ENCODE results near the gene S100A9.

DNA sequence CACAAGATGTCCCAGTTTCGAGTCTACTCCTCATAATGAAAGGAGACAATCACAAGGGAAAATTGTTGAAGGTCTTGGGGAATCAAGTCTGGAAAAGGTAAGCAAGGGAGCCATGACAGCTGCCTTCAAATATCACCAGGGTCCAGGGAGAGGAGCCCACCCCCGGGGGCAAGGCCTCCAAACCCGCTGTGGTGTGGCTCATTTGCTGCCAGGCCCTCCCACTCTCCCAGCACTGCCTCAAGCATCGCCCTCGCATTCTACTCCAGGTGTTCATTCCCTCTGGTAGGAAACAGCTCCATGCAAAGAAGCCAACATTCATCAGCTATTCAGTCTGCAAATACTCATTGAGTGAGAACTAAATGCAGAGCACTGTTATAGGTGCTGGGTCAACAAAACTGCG, 8.6 kb downstream of the S100A9 start:
- TF ChIP-seq, protein P1, sequence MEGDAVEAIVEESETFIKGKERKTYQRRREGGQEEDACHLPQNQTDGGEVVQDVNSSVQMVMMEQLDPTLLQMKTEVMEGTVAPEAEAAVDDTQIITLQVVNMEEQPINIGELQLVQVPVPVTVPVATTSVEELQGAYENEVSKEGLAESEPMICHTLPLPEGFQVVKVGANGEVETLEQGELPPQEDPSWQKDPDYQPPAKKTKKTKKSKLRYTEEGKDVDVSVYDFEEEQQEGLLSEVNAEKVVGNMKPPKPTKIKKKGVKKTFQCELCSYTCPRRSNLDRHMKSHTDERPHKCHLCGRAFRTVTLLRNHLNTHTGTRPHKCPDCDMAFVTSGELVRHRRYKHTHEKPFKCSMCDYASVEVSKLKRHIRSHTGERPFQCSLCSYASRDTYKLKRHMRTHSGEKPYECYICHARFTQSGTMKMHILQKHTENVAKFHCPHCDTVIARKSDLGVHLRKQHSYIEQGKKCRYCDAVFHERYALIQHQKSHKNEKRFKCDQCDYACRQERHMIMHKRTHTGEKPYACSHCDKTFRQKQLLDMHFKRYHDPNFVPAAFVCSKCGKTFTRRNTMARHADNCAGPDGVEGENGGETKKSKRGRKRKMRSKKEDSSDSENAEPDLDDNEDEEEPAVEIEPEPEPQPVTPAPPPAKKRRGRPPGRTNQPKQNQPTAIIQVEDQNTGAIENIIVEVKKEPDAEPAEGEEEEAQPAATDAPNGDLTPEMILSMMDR (conservative IDR thresholded peaks at IDR 0.05; ENCODE audit: low read depth in 2 of 2): no peak
- TF ChIP-seq POLR2AphosphoS5 (IDR thresholded peaks at IDR 0.05; ENCODE audit: low read depth): no peak
- TF ChIP-seq, protein P2, sequence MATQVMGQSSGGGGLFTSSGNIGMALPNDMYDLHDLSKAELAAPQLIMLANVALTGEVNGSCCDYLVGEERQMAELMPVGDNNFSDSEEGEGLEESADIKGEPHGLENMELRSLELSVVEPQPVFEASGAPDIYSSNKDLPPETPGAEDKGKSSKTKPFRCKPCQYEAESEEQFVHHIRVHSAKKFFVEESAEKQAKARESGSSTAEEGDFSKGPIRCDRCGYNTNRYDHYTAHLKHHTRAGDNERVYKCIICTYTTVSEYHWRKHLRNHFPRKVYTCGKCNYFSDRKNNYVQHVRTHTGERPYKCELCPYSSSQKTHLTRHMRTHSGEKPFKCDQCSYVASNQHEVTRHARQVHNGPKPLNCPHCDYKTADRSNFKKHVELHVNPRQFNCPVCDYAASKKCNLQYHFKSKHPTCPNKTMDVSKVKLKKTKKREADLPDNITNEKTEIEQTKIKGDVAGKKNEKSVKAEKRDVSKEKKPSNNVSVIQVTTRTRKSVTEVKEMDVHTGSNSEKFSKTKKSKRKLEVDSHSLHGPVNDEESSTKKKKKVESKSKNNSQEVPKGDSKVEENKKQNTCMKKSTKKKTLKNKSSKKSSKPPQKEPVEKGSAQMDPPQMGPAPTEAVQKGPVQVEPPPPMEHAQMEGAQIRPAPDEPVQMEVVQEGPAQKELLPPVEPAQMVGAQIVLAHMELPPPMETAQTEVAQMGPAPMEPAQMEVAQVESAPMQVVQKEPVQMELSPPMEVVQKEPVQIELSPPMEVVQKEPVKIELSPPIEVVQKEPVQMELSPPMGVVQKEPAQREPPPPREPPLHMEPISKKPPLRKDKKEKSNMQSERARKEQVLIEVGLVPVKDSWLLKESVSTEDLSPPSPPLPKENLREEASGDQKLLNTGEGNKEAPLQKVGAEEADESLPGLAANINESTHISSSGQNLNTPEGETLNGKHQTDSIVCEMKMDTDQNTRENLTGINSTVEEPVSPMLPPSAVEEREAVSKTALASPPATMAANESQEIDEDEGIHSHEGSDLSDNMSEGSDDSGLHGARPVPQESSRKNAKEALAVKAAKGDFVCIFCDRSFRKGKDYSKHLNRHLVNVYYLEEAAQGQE (IDR thresholded peaks at IDR 0.05; ENCODE audit: unreplicated experiment): no peak
- no peak for TF ChIP-seq EZH2 (IDR thresholded peaks at IDR 0.05; ENCODE audit: low read depth, unreplicated experiment)
- no peak for TF ChIP-seq EZH2phosphoT487 (IDR thresholded peaks at IDR 0.05; ENCODE audit: unreplicated experiment)
- TF ChIP-seq, protein P3, sequence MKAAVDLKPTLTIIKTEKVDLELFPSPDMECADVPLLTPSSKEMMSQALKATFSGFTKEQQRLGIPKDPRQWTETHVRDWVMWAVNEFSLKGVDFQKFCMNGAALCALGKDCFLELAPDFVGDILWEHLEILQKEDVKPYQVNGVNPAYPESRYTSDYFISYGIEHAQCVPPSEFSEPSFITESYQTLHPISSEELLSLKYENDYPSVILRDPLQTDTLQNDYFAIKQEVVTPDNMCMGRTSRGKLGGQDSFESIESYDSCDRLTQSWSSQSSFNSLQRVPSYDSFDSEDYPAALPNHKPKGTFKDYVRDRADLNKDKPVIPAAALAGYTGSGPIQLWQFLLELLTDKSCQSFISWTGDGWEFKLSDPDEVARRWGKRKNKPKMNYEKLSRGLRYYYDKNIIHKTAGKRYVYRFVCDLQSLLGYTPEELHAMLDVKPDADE (IDR thresholded peaks at IDR 0.05): no peak
- TF ChIP-seq STAT1 (IDR thresholded peaks at IDR 0.05; ENCODE audit: unreplicated experiment): no peak
- TF ChIP-seq CREB1 (CRISPR knock-in tag; IDR thresholded peaks at IDR 0.05; ENCODE audit: low read depth): no peak
